Activated CD4-positive, alpha-beta memory T cell treated with anti-CD3 and anti-CD28 coated beads, Interleukin-2, amount 10 ng/mL, durations not matched to agents 7 days and 5 days (primary cell): ENCODE results near the gene INSRR. TPM values are rescaled to one million over a fixed set of nuclear protein-coding genes. Genes with fewer than 3 reads are reported as not detected.

Experiments
- CTCF ChIA-PET: fragments of 350-600 bp; sonication (Branson Sonifier 250); formaldehyde crosslinking; loops from one replicate; lab custom pipeline; 2021; ENCODE audit warnings: antibody characterized with exemption, inconsistent platforms; lab: Charles Lee
- POLR2A ChIA-PET: fragments of 350-600 bp; sonication (Branson Sonifier 250); formaldehyde crosslinking; loops from one replicate; lab custom pipeline; 2021; ENCODE audit warnings: antibody characterized with exemption; lab: Charles Lee
- DNase-seq: peaks from one replicate; pipeline ENCODE4 v3.0.0-alpha.2; 2020
- H3K27ac Mint-ChIP-seq: one replicate; pipeline ENCODE4 v1.8.0; 2021; ENCODE audit warnings: mild to moderate bottlenecking, mixed read lengths
- H3K27me3 Mint-ChIP-seq: one replicate; pipeline ENCODE4 v1.8.0; 2021; ENCODE audit warnings: mixed read lengths
- H3K36me3 Mint-ChIP-seq: one replicate; pipeline ENCODE4 v1.8.0; 2021; ENCODE audit warnings: low read depth, mixed read lengths
- H3K4me1 Mint-ChIP-seq: one replicate; pipeline ENCODE4 v1.8.0; 2021; ENCODE audit warnings: mixed read lengths
- H3K4me3 Mint-ChIP-seq: one replicate; pipeline ENCODE4 v1.8.0; 2021; ENCODE audit warnings: mild to moderate bottlenecking, mixed read lengths
- H3K9me3 Mint-ChIP-seq: one replicate; pipeline ENCODE4 v1.8.0; 2021; ENCODE audit warnings: mixed read lengths
- total RNA-seq, 2 experiments: library from RNA; stranded (reverse); gene quantifications; one replicate each; pipeline ENCODE4 v1.2.3, GENCODE V29; 2021

Gene INSRR
- total RNA-seq, 2 experiments from 2014 or later, result 0.08 to 0.13 TPM

- DNase-seq, result no peak
- POLR2A ChIA-PET, result interaction anchor here (1.2 to 9.7 kb wide), 9 partner anchors 9 to 331 kb away, joined by 3 to 126 read pairs (median 5); partner anchors contain the start of genes ISG20L2, METTL25B, NTRK1 and SH2D2A
- no peak overlapping the region for H3K4me3 Mint-ChIP-seq
- CTCF ChIA-PET, result interaction anchor here (1.2 to 3.1 kb wide), 10 partner anchors 9 to 117 kb away, joined by 3 to 31 read pairs (median 4); partner anchors contain the start of genes INSRR, MRPL24, NTRK1 and SH2D2A
- no peaks in the 10 kb centered on the region for H3K27me3 Mint-ChIP-seq
- peaks cover 76% of the 10 kb centered on the region for H3K36me3 Mint-ChIP-seq
- H3K27ac Mint-ChIP-seq, result peak overlapping the region; percentile 98
- H3K9me3 Mint-ChIP-seq, result no peaks in the 10 kb centered on the region
- H3K4me1 Mint-ChIP-seq, result peaks cover 91% of the 10 kb centered on the region
Measured at GRCh38 chr1:156806512-156807440, 52.1 kb downstream of the INSRR start.

GRCh38 chr1:156805766-156806511, 53.0 kb downstream of the INSRR start:
- Mint-ChIP-seq H3K36me3 (peaks cover 74% of the 10 kb centered on the region), H3K4me1 (peaks cover 91% of the 10 kb centered on the region), H3K4me3 (no peak overlapping the region), H3K9me3 (no peaks in the 10 kb centered on the region), H3K27ac (peak overlapping the region; percentile 98), H3K27me3 (no peaks in the 10 kb centered on the region)
- ChIA-PET POLR2A (interaction anchor here (1.0 to 9.7 kb wide), 4 partner anchors 10 to 55 kb away, joined by 3 to 126 read pairs (median 28); partner anchors contain the start of genes HDGF, NTRK1 and SH2D2A), CTCF (interaction anchor here (1.4 to 3.1 kb wide), 5 partner anchors 11 to 85 kb away, joined by 3 to 31 read pairs (median 8); partner anchors contain the start of genes INSRR, NTRK1 and SH2D2A)
- DNase-seq, result no peak

GRCh38 chr1:156804572-156805243, 54.2 kb downstream of the INSRR start:
- H3K4me1 Mint-ChIP-seq, result peaks cover 87% of the 10 kb centered on the region

GRCh38 chr1:156804026-156804425, 54.9 kb downstream of the INSRR start:
- Mint-ChIP-seq H3K4me1 (peaks cover 82% of the 10 kb centered on the region), H3K36me3 (peaks cover 74% of the 10 kb centered on the region), H3K27me3 (no peaks in the 10 kb centered on the region), H3K4me3 (no peak overlapping the region), H3K27ac (peak overlapping the region; percentile 61), H3K9me3 (no peaks in the 10 kb centered on the region)
- ChIA-PET POLR2A (interaction anchor here (1.4 to 9.7 kb wide), 4 partner anchors 12 to 78 kb away, joined by 4 to 126 read pairs (median 28); partner anchors contain the start of genes NTRK1 and SH2D2A), CTCF (interaction anchor here (1.9 to 2.0 kb wide), 2 partner anchors 10 to 56 kb away, joined by 5 to 10 read pairs; no protein-coding TSS in a partner anchor)
- no peak for DNase-seq

More at GRCh38 chr1:156804572-156805243, 54.2 kb downstream of the INSRR start:
- POLR2A ChIA-PET, result interaction anchor here (0.6 to 9.7 kb wide), 8 partner anchors 11 to 79 kb away, joined by 3 to 126 read pairs (median 4); partner anchors contain the start of genes HDGF, NTRK1 and SH2D2A
- H3K27me3 Mint-ChIP-seq, result no peaks in the 10 kb centered on the region
- H3K4me3 Mint-ChIP-seq, result no peak overlapping the region
- CTCF ChIA-PET, result interaction anchor here (1.9 to 2.0 kb wide), 2 partner anchors 9 to 55 kb away, joined by 5 to 10 read pairs; no protein-coding TSS in a partner anchor
- no peaks in the 10 kb centered on the region for H3K9me3 Mint-ChIP-seq
- H3K36me3 Mint-ChIP-seq, result peaks cover 75% of the 10 kb centered on the region
- no peak for DNase-seq
- H3K27ac Mint-ChIP-seq, result peak overlapping the region; percentile 61

GRCh38 chr1:156803086-156803851, 55.6 kb downstream of the INSRR start:
- DNase-seq, result no peak
- ChIA-PET CTCF (interaction anchor here (1.1 to 13.6 kb wide), 3 partner anchors 11 to 89 kb away, joined by 5 to 238 read pairs (median 5); partner anchors contain the start of genes INSRR and NTRK1), POLR2A (interaction anchor here (0.8 to 9.7 kb wide), 12 partner anchors 10 to 60 kb away, joined by 3 to 126 read pairs (median 4); partner anchors contain the start of genes NTRK1 and SH2D2A)
- Mint-ChIP-seq H3K9me3 (no peaks in the 10 kb centered on the region), H3K36me3 (peaks cover 69% of the 10 kb centered on the region), H3K4me3 (no peak overlapping the region), H3K4me1 (peaks cover 75% of the 10 kb centered on the region), H3K27me3 (no peaks in the 10 kb centered on the region), H3K27ac (peak overlapping the region; percentile 83)

- H3K27ac Mint-ChIP-seq, result peak overlapping the region; percentile 83
- peaks cover 67% of the 10 kb centered on the region for H3K4me1 Mint-ChIP-seq
- ChIA-PET POLR2A (interaction anchor here (0.8 to 9.7 kb wide), 13 partner anchors 9 to 61 kb away, joined by 3 to 126 read pairs (median 4); partner anchors contain the start of genes HDGF, NTRK1, PRCC and SH2D2A), CTCF (interaction anchor here (1.1 to 13.6 kb wide), 5 partner anchors 11 to 90 kb away, joined by 5 to 238 read pairs (median 5); partner anchors contain the start of genes INSRR and NTRK1)
- H3K4me3 Mint-ChIP-seq, result no peak overlapping the region
- peaks cover 69% of the 10 kb centered on the region for H3K36me3 Mint-ChIP-seq
- no peak for DNase-seq
- H3K9me3 Mint-ChIP-seq, result no peaks in the 10 kb centered on the region
- no peaks in the 10 kb centered on the region for H3K27me3 Mint-ChIP-seq
Measured at GRCh38 chr1:156802421-156802935, 56.4 kb downstream of the INSRR start.

- H3K4me1 Mint-ChIP-seq, result peaks cover 59% of the 10 kb centered on the region
- CTCF ChIA-PET, result interaction anchor here (0.8 to 13.6 kb wide), 10 partner anchors 11 to 126 kb away, joined by 3 to 238 read pairs (median 4); partner anchors contain the start of genes INSRR, NTRK1 and PEAR1
- no peaks in the 10 kb centered on the region for H3K27me3 Mint-ChIP-seq
- H3K27ac Mint-ChIP-seq, result peak overlapping the region; percentile 83
- POLR2A ChIA-PET, result interaction anchor here (0.7 to 9.7 kb wide), 21 partner anchors 9 to 112 kb away, joined by 3 to 126 read pairs (median 4); partner anchors contain the start of genes HDGF, INSRR, METTL25B and NTRK1
- H3K4me3 Mint-ChIP-seq, result no peak overlapping the region
- H3K36me3 Mint-ChIP-seq, result peaks cover 67% of the 10 kb centered on the region
- H3K9me3 Mint-ChIP-seq, result no peaks in the 10 kb centered on the region
- DNase-seq, result no peak
Measured at GRCh38 chr1:156801409-156802121, 57.4 kb downstream of the INSRR start.

- no peaks in the 10 kb centered on the region for H3K27me3 Mint-ChIP-seq
- no peaks in the 10 kb centered on the region for H3K9me3 Mint-ChIP-seq
- peaks cover 24% of the 10 kb centered on the region for H3K4me1 Mint-ChIP-seq
- H3K36me3 Mint-ChIP-seq, result peaks cover 76% of the 10 kb centered on the region
- H3K27ac Mint-ChIP-seq, result no peak overlapping the region
- ChIA-PET POLR2A (interaction anchor here (0.8 to 5.5 kb wide), 5 partner anchors 11 to 70 kb away, joined by 3 to 38 read pairs (median 8); partner anchors contain the start of genes INSRR, METTL25B and NTRK1), CTCF (interaction anchor here (0.8 to 13.6 kb wide), 12 partner anchors 10 to 92 kb away, joined by 3 to 238 read pairs (median 5); partner anchors contain the start of genes INSRR, ISG20L2, METTL25B and NTRK1)
- H3K4me3 Mint-ChIP-seq, result no peak overlapping the region
- DNase-seq, result peak; percentile 70
Measured at GRCh38 chr1:156797212-156797871, 61.6 kb downstream of the INSRR start.

- no peak for DNase-seq
- Mint-ChIP-seq H3K27me3 (no peaks in the 10 kb centered on the region), H3K4me3 (no peak overlapping the region), H3K36me3 (peaks cover 77% of the 10 kb centered on the region), H3K9me3 (no peaks in the 10 kb centered on the region), H3K27ac (no peak overlapping the region), H3K4me1 (peaks cover 15% of the 10 kb centered on the region)
- CTCF ChIA-PET, result interaction anchor here (0.8 to 13.6 kb wide), 11 partner anchors 12 to 93 kb away, joined by 3 to 238 read pairs (median 4); partner anchors contain the start of genes INSRR, ISG20L2, METTL25B and NTRK1
- POLR2A ChIA-PET, result interaction anchor here (1.5 to 5.5 kb wide), 3 partner anchors 12 to 69 kb away, joined by 8 to 38 read pairs (median 15); partner anchors contain the start of genes INSRR, METTL25B and NTRK1
Measured at GRCh38 chr1:156796340-156797097, 62.4 kb downstream of the INSRR start.
